DMS53 treated with DMSO at 0.1 percent for 48 hours (cell line): Measurements from ENCODE around the gene EXD3.

ENCODE experiments used
- DNase-seq: peaks from one replicate; lab custom pipeline; 2025; ENCODE audit not compliant: unreplicated experiment; lab: John Stamatoyannopoulos, UW

Gene EXD3

DNA sequence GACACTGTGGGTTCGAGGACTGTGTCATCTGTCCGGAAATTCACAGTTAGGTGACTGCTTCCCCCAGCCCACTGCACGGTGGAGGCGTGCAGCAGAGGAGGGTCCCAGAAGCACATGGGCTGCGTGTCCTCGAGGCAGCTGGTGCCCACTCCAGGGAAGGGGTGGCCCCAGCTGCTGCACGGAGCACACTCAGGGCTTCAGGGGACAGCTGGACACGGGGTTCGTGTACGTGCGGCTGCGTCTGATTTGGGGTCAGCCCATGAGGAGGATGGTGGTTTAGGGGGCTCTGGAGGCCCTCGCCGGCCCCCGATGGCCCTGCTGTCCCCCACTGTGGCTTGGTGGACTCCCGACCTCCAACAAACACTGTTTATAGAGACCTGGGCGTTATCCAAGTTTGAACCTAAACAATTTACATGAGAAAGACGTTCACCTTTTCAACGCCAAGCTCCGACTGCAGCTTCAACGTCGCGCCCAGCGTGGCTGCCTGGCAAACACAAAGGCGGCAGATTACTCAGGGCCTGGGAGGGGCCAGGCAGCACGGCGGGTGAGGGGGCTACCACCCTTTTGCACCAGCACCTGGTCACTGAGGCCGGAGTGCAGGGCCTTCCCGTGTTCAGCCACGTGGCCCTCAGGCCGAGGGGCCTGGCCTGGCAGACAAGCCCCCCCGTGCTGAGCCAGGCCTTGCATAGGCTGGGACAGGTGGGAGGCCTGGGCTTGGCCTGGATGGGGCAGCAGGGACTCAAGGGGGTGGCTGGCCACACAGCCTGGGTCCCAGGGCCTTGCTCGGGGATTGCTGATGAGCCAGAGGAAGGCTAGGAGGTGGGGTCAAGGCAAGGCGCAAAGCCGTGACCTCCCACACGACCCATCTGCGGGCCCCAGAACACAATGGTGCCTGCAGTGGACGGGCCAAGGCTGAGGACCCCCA is 55.2 kb downstream of the EXD3 start:
- DNase-seq, result no peak

DNA sequence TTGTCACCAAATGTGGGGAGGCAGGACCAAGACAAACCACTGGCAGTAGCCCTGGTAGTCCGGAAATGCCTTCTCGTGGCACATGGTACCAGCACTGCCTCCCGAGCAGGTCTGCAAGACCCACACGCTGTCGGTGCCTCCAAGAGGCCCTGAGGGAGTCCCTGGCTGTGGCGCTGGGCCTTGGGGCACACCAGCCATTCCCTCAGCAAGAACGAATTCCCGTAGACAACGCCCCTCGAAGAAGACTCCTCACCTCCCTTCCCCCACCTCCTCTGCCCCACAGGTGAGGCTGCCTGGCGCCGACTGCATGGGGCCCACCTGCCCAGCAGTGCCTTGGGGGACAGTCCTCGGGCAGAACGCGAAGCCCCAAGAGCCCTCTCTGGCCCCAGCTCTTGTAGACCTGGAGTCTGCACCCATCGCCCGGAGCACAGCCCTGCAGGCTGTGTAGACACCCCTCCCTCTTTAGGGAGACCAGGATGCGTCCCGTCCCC is 56.0 kb downstream of the EXD3 start:
- no peak for DNase-seq

DNA sequence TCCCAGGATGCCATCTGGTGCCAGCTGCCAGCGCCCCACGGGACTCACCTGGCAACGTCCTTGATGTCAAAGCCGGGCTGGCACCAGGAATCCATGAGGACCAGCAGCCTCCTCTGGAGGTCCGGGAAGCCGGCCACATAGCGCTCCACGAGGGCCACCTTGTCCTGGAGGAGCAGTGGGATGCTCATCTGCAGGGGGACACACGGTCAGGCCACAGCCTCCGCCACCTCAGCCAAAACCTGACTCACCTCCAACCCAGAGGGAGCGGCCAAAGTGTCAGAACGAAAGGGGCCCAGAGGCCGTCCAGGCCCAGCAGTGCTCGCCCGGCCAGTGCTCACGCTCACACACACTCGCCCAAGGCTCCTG is 56.5 kb downstream of the EXD3 start:
- no peak for DNase-seq

DNA sequence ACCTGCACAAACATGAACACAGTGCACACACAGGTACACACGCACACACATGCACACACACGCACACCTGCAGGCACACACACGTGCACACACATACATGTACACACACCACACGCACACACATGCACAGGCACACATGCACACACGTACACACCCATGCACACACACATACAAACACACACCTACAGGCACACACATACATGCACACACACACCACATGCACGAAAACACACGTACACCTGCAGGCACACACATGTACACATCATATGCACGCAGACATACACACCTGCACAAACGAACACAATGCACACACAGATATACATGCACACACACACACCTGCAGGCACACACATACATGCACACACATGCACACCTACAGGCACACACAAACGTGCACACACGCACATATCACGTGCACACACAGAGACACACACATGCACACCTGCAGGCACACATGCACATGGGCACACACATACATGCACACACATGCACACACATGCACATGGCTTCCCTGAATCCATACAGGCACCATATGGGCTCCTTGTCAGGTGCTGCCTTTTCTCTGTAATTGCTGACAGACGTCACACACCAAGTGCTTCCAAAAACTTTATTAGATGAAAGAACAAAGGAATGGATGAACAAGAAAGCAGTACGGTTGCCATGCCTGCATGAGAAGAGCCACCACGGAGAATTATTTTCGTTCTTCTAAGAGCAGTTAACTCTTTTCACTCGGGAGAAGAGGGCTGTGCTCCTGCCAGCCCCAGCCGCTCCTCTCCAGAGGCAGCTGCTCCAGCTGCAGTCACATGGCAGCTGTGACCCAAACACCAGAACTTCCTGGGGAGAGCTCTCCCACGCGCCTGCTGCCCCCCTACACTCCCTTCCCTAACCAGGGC is 57.2 kb downstream of the EXD3 start:
- no peak for DNase-seq

DNA sequence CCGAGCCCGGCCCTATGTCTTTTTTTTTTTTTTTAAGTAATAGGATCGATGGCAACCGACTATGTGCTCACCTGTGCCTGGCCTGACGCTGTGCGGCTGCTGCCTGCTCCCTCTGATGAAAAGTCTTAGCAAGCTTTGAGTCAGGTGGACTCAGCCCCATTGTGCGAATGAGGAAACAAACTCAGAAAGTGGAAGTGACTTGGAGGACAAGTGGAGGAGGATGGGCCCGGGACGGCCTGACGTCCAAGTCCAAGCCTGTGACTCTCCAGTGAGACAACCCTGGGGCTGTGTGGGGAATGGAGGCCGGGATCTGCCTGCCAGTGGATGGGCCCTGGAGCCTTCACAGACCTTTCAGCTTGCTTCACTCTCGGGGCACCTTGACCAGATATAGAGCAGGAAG is 57.9 kb downstream of the EXD3 start:
- no peak for DNase-seq

DNA sequence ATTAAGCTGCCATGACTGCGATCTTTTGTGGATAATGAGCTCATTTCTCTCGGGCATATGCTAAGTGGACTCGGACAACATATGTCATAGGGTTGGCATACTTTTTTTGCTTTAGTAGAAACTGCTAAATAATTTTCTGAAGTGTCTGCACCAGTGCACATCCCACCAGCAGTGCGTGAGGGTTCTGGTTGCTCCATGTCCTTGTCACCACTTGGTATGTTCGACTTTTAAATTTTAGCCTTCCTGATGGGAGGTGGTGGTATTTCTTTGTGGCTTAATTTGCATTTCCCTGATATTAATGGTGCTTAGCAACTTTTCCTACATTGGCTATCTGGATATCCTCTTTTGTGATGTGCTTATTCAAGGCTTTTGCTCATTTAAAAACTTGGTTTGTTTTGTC is 63.1 kb downstream of the EXD3 start:
- no peak for DNase-seq

DNA sequence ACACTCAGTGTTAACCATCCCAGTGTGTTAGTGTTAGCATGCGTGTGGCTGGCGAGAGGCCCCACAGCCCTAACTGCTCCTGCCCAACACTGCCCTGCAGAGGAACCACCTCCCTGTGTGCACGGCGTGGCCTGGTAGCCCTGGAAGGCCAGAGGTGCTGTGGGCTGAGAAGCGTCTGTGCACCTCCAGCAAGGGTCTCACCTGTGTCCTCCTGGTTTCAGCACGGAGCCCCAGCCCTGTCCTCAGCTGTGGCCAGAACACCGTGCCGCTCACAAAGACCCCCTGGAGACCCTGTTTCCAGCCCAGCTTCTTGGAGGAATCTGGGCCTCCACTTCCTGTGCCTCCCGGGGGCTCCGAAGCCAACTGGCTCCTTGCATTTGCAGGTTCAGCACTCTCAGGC is 64.8 kb downstream of the EXD3 start:
- DNase-seq, result no peak

DNA sequence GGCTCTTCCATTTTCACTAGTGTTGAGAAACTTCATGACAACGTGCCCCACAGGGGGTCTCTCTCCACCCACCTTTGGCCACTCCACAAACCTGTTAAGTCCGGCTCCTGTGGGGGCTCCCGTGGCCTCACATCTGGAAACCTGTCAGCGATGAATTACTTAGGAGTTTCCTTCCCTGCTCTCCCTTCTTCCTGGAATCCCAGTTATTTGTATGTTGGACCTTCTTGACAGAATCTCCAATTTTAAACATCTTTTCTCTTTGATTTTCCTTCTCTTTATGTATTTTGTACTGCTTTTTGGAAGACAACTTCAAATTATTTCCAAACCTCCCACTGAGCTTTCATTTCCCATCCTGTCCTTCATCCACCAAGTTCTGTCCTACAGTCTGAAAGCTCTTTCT is 65.8 kb downstream of the EXD3 start:
- DNase-seq, result no peak

DNA sequence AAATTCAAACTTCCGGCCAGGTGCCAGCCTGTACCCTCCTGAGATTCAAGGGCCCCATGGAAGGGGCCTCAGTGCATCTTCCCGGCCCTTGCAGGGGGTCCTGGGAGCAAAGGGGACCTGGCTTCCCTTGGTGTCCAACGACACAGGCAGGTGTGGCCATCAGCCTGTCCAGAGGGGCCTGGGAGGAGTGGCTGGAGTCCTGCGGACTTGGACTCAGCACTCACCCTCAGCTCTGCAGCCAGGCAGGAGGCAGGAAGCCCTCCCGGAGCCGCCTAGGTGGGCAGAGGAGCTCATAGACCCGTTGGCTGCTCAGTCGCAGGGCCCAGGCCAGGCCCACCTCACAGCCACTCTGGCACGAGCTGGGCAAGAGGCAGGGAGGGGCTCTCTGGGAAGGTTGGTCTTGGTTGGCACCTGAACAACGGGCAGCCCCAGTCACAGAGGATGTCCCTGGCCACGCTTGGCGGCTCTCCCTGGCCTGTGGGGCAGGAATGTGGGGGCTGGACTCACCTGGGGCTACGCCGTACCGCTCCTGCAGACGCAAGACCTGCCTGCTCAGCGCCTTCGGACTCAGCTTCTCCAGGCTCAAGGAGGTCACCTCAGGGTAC is 67.1 kb downstream of the EXD3 start:
- DNase-seq, result no peak

DNA sequence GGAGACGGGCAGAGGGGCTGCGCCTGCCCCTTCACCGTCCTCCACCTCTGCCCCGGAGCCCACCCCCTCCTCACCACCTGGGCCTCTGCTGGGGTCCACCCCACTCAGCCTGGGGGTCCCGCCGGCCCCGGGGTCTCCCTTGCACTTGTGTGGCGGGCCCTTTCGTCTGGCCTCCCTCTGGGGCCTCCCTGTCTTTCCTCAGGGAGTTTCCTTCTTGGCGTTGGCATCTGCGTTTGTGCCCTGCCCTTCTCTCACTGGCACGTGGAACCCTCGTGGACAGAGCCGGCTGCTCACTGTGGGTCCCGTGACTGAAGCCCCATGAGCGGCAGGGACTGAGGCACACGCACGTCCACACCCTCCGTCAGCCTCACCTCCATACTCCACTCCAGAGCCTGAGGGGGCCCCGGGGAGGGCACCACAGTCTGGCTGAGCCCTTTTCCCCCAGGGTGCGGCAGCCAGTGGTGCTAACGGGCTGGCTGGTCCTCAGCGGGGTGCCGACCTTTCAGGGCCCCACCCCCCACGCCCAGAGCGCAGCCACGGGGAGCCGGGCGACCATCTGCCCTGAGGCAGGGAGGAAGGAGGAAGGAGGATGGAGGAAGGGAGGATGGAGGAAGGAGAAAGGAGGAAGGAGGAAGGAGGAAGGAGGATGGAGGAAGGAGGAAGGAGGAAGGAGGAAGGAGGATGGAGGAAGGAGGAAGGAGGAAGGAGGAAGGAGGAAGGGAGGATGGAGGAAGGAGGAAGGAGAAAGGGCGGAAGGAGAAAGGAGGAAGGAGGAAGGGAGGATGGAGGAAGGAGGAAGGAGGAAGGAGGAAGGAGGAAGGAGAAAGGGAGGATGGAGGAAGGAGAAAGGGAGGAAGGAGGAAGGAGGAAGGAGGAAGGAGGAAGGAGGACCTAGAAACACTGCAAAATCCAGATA is 67.9 kb downstream of the EXD3 start:
- DNase-seq, result no peak

DNA sequence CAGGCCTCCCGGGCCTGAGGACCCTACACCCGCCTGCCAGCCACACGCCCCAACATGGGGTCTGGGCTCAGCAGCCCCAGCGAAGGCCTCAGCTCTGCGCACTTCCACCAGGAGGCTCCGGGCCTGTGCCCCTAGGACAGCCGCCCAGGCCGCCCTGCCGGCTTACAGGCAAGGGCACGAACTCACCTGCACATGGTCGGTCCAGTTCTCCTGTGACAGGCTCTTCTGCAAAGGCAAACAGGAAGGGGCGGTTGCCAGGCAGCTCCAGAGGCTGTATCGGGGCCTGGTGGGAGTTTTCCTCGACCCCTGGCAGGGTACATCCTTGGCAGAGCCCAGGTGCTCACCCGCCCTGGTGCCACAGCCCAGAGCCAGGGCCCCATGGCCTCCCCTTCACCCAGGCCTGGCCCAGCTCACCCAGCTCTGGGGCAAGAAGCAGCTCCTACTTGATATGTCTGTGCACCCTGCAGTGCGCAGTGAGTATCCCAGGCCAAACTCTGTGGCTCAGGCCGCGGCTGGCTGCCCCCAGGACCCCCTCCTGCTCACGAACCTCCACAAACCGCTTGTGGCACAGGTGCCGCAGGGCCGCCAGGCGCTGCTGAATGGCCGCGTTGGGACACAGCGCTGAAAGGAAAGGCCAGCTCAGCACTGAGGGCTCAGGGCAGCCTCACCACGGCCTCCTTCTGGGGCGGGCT is 68.7 kb downstream of the EXD3 start:
- DNase-seq, result no peak

DNA sequence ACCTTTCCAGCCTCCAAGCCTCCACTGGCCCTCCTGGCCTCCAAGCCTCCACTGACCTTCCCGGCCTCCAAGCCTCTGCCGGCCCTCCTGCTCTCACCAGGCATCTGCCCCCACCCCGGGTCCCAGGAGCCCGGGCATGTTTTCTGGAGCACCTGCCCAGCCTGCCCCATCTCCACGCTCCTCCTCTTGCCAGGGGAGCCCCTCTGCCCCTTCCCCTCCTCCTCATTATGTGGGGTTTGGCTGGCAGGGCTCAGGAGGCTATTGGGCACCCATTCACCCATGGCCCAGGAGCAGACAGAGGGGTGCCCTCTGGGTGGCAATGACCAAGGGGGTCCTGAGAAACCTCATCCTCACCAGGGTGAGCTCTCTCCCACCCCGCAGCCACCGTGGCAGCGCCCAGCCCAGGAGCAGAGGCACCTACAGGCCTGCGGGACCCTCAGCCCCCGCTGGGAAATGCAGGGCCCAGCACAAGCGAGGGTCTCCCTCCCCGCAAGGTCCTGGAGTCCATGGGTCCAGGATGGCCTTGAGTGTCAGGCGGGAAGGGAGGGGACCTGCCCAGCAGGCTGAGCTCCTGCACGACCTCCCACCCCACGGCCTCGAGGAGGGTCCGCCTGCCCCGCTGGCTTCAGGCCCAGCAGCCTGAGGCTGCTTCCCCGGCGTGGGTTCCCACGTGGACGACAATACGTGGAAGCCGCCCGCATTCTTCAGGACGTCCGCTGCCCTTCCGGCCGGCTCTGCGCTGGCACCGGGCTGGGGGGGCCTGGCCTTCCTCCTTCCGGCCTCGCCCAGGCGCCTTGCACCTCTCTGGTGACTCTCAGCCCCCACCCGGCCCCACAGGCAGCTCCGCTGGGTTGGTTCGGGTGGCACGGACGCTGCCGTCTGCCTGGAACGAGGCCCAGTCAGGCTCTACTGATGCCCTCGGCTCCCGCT is 69.5 kb downstream of the EXD3 start:
- no peak for DNase-seq

DNA sequence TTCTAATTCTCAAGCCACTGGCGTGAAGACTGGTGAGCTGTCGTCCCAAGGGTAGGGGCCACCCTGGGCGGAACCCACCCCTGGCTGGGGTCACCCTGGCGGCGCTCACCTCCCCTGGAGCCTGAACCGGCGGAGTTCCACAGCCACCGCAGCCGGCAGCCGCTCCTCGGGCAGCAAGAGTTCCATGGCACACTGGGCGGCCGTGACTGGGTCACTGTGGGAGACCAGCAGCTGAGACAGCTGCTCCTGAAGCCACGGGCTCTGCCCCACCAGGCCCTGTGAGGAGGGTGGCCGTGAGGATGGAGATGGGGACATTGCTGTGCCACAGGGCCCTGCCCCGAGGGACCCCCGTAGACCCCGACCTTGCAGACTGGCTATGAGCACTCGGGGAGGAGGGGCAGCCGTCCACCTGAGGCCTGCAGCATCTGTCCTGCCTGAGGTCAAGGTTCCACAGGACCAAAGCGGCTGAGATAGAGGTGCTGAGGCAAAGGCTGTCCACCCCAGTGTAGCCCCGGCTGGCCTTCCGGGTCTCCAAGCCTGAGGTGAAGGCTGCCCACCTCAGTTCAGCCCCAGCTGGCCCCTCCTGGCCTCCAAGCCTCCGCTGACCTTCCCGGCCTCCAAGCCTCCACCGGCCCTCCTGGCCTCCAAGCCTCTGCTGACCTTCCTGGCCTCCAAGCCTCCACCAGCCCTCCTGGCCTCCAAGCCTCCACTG is 70.3 kb downstream of the EXD3 start:
- no peak for DNase-seq

DNA sequence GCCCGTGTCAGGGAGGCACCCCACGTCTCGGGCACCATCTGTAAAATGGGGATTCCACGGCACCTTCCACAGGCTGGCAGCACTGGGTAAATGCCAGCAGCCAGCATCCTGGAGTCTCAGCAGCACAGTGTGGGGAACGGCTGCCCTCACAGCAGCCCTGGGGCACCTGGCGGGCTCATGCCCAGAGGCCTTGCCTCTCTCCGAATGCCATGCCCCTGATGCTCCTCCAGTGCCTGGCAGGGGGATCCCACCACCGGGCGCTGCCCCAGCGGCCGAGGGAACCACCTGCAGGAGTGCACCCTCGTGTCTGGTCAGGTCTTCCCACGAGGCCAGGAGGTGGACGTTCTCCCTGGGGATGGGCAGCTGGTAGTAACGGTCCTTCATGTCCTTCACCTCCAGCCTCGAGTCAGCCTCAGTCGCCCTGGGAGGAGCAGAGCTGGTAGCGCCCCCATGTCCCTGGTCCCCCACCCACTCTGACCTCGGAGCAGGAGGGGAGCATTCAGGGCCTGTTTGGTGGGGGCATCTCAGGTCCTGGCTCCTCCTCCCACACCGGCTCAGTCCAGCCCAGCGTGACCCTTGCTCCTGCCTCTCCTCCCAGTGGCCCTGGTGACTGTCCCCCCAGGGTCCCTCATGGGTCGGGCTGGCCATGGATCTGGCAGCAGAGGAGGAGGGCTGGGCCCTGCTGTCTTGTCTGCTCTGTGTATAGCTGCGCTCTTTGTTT is 71.0 kb downstream of the EXD3 start:
- no peak for DNase-seq

DNA sequence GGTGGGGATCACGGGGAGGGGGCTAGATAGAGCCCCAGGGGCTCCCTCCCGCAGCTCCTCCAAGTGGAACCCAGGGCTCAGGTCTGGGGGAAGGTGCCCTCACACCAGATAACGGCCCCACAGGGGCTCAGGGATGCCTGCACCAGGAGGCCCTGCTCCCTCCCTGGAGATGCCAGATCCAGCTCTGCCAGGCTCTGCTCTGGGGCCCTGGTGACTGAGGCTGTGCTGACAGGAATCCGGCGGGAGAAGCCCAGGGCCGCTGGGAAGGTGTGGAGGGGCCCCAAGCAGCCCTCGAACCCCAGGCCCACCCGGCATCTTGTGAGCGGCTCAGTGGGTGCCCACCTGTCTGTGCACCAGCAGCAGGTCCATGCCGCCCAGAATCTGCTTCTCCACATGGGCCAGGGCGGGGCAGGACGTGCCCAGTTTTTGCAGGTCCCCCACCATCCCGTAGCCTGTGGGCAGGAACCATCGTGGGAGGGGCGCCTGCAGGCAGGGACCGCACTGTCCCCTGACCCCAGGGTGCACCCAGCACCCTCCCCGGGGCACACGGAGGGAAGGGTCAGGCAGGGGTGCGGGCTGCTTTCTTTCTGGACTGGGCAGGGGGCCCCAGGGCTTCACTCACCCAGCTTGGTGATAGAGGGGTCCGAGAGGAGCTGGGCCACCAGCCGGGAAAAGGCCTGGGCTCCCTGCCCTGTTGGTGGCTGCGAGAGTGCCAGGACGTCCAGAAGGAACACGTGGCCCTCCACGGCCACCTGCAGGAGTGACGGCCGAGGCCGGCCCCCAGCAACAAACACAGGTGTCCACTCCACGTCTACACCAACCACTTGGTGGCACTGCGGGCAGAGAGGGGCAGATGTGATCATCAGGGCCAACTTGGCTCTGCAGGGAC is 72.0 kb downstream of the EXD3 start:
- DNase-seq, result peak; percentile 33

DNA sequence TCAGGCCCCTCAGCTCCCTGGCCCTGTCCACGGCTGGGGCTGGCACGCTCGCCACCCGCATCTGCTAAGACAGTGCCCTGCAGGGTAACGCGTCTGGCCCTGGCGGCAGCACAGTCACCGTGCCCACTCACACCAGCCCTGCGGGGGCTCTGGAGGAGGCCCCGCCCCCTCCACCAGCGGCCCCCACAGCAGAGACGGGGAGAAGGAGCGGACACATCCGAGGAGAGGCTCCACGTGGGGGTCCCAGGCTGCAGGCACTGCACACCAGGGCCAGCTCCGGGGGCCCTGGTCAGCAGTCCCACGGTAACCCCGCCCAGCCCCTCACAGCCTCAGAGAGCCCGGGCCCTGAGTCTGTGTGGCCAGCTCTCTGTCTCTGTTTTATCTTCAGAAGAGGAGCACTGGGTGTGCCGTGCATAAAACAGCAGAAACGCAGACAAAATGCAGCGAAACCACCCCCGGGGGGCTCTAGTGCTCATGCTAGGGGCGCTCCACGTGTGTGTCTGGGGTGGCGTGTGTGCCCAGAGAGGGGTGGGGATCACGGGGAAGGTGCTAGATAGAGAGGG is 73.4 kb downstream of the EXD3 start:
- no peak for DNase-seq
